Smooth muscle cell (in vitro differentiated cells): ENCODE results near the gene MEAF6. TPM values are rescaled to one million over a fixed set of nuclear protein-coding genes. Genes with fewer than 3 reads are reported as not detected.
A peak's percentile ranks its signal among the peaks of the same experiment; 100 is the strongest.

ENCODE experiments used
- DNase-seq: peaks from one replicate; lab custom pipeline; 2025; ENCODE audit not compliant: unreplicated experiment; lab: John Stamatoyannopoulos, UW
- H2AFZ ChIP-seq: fragments of 200-600 bp; sonication (generic); 2 replicates; pipeline ENCODE4 v1.6.0; 2016; ENCODE audit warnings: antibody characterized with exemption, low read depth, mild to moderate bottlenecking
- H3F3A ChIP-seq: fragments of 200-600 bp; sonication (generic); 2 replicates; pipeline ENCODE4 v1.6.0; 2017; ENCODE audit warnings: antibody characterized with exemption, low read depth
- H3K27ac ChIP-seq: fragments of 200-600 bp; sonication (generic); 2 replicates; pipeline ENCODE4 v1.5.1; 2016; ENCODE audit warnings: low read depth, mild to moderate bottlenecking
- H3K27me3 ChIP-seq: fragments of 200-600 bp; sonication (generic); 2 replicates; pipeline ENCODE4 v1.6.1; 2016; ENCODE audit warnings: low read depth, mild to moderate bottlenecking
- H3K36me3 ChIP-seq: fragments of 200-600 bp; sonication (generic); 2 replicates; pipeline ENCODE4 v1.5.1; 2016; ENCODE audit warnings: low read depth
- H3K4me1 ChIP-seq: fragments of 200-600 bp; sonication (generic); 2 replicates; pipeline ENCODE4 v1.5.1; 2016; ENCODE audit warnings: low read depth
- H3K4me2 ChIP-seq: fragments of 200-600 bp; sonication (generic); 2 replicates; pipeline ENCODE4 v1.6.0; 2016; ENCODE audit warnings: mild to moderate bottlenecking
- H3K4me3 ChIP-seq: fragments of 200-600 bp; sonication (generic); 2 replicates; pipeline ENCODE4 v1.5.1; 2016; ENCODE audit warnings: mild to moderate bottlenecking
- H3K79me2 ChIP-seq: fragments of 200-600 bp; sonication (generic); 2 replicates; pipeline ENCODE4 v1.6.0; 2016; ENCODE audit warnings: low read depth, mild to moderate bottlenecking
- H3K9ac ChIP-seq: fragments of 200-600 bp; sonication (generic); 2 replicates; pipeline ENCODE4 v1.6.0; 2016; ENCODE audit warnings: low read depth
- H3K9me3 ChIP-seq: fragments of 200-600 bp; sonication (generic); replicated peaks from 2 replicates; pipeline ENCODE4 v1.5.1; 2016; ENCODE audit warnings: low read depth
- H4K20me1 ChIP-seq: fragments of 200-600 bp; sonication (generic); 2 replicates; pipeline ENCODE4 v1.6.0; 2016; ENCODE audit warnings: low read depth
- CTCF ChIP-seq: fragments of 200-600 bp; sonication (generic); IDR thresholded peaks from 2 replicates; pipeline ENCODE4 v1.5.1; 2017; ENCODE audit warnings: borderline replicate concordance, mild to moderate bottlenecking, antibody characterized with exemption; ENCODE audit not compliant: insufficient read depth, poor library complexity, severe bottlenecking
- WGBS: methylation state at CpG from one replicate; pipeline ENCODE4 v1.1.7; 2016; ENCODE audit warnings: low lambda C conversion rate; 5-methylcytosine and 5-hydroxymethylcytosine counted together
- polyA plus RNA-seq: library from polyadenylated mRNA; unstranded; fragments of >200 nt; fragmentation: Nextera tagmentation; extraction: Ambion mirVana; gene quantifications from 2 replicates; pipeline ENCODE4 v1.2.1, GENCODE V29; 2016
- total RNA-seq: library from RNA; depleted of rRNA; stranded (reverse); fragments of >200 nt; gene quantifications from 2 replicates; pipeline ENCODE4 v1.2.3, GENCODE V29; 2014

MEAF6 gene
- total and polyA plus RNA-seq, 2 experiments from 2014 or later, result 58.8 to 87.6 TPM

GRCh38 chr1:37493336-37494098 lies 21.0 kb downstream of the MEAF6 start:
- no peak overlapping the region for H2AFZ ChIP-seq
- no peaks in the 10 kb centered on the region for H3K36me3 ChIP-seq
- H3K27me3 ChIP-seq, result no peaks in the 10 kb centered on the region
- no peaks in the 10 kb centered on the region for H3K4me1 ChIP-seq
- H3F3A ChIP-seq, result peaks cover 3% of the 10 kb centered on the region
- H4K20me1 ChIP-seq, result peaks cover 7% of the 10 kb centered on the region
- H3K4me3 ChIP-seq, result no peak overlapping the region
- no peak for DNase-seq
- H3K79me2 ChIP-seq, result peaks cover 3% of the 10 kb centered on the region
- TF ChIP-seq CTCF, result no peak
- no peaks in the 10 kb centered on the region for H3K9me3 ChIP-seq
- 100% methylated on average over 2 of the region's 2 CpGs for WGBS
- H3K9ac ChIP-seq, result no peak overlapping the region
- H3K4me2 ChIP-seq, result no peak overlapping the region
- H3K27ac ChIP-seq, result no peak overlapping the region

- Histone ChIP-seq H3K36me3 (no peaks in the 10 kb centered on the region), H3F3A (peaks cover 15% of the 10 kb centered on the region), H2AFZ (no peak overlapping the region), H3K4me2 (no peak overlapping the region), H3K79me2 (no peaks in the 10 kb centered on the region), H3K9ac (no peak overlapping the region), H3K27me3 (no peaks in the 10 kb centered on the region), H3K27ac (no peak overlapping the region), H3K4me3 (no peak overlapping the region), H3K4me1 (no peaks in the 10 kb centered on the region), H4K20me1 (peaks cover 13% of the 10 kb centered on the region), H3K9me3 (no peaks in the 10 kb centered on the region)
- 84% methylated on average over 5 of the region's 5 CpGs for WGBS
- no peak for DNase-seq
- TF ChIP-seq CTCF, result no peak
Observed at GRCh38 chr1:37487619-37487984, 27.0 kb downstream of the MEAF6 start.

GRCh38 chr1:37486680-37487618 lies 27.6 kb downstream of the MEAF6 start:
- TF ChIP-seq CTCF, result peak; percentile 98
- no peaks in the 10 kb centered on the region for H3K36me3 ChIP-seq
- H3F3A ChIP-seq, result peaks cover 15% of the 10 kb centered on the region
- H3K4me2 ChIP-seq, result no peak overlapping the region
- no peaks in the 10 kb centered on the region for H3K4me1 ChIP-seq
- H4K20me1 ChIP-seq, result peaks cover 18% of the 10 kb centered on the region
- H3K27me3 ChIP-seq, result no peaks in the 10 kb centered on the region
- H3K27ac ChIP-seq, result peak overlapping the region; percentile 11
- WGBS, result 37% methylated on average over 10 of the region's 10 CpGs
- no peaks in the 10 kb centered on the region for H3K79me2 ChIP-seq
- H3K9me3 ChIP-seq, result no peaks in the 10 kb centered on the region
- no peak overlapping the region for H3K4me3 ChIP-seq
- H2AFZ ChIP-seq, result no peak overlapping the region
- DNase-seq, result peak; percentile 57
- H3K9ac ChIP-seq, result no peak overlapping the region
